HL-60/S4 treated with retinoic acid at 250 ng/mL for 4 days and 3 days (cell line): ENCODE measurements around the gene PTPRN2.
"Not testable (repeated sequence)": the region's sequence is repeated elsewhere in the genome, so short reads cannot be mapped to it uniquely, and the experiment has no call there.

Source experiments
- in situ Hi-C: fragments of 300-500 bp; cut with MboI; formaldehyde crosslinking; loops from 2 replicates; pipeline ENCODE4 v1.7.0; 2022; ENCODE audit warnings: low sequenced_read_pairs

PTPRN2 gene

GRCh38 chr7:158428131-158428836 lies 159.3 kb downstream of the PTPRN2 start:
- in situ Hi-C loops, result no loop called here

GRCh38 chr7:158425676-158426075 lies 161.9 kb downstream of the PTPRN2 start:
- in situ Hi-C loops, result not testable (repeated sequence)

DNA sequence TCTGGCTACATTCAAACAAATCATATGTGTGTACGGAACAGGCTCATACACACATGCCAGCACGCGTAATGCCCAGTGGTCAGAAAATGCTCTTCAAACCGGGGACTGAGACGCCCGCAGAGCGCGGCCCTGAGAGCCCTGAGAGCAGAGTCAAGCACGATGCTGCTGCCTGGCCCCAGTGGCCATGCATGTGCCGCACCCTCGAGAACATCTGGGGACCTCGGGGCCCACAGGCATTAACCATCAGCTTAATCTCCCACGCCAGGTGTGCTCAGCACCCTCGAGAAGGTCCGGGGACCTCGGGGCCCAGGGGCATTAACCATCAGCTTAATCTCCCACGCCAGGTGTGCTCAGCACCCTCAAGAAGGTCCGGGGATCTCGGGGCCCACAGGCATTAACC lies 163.1 kb downstream of the PTPRN2 start:
- in situ Hi-C loops, result no loop called here

- in situ Hi-C loops, result no loop called here
Measured at GRCh38 chr7:158424011-158424410, 163.6 kb downstream of the PTPRN2 start.

DNA sequence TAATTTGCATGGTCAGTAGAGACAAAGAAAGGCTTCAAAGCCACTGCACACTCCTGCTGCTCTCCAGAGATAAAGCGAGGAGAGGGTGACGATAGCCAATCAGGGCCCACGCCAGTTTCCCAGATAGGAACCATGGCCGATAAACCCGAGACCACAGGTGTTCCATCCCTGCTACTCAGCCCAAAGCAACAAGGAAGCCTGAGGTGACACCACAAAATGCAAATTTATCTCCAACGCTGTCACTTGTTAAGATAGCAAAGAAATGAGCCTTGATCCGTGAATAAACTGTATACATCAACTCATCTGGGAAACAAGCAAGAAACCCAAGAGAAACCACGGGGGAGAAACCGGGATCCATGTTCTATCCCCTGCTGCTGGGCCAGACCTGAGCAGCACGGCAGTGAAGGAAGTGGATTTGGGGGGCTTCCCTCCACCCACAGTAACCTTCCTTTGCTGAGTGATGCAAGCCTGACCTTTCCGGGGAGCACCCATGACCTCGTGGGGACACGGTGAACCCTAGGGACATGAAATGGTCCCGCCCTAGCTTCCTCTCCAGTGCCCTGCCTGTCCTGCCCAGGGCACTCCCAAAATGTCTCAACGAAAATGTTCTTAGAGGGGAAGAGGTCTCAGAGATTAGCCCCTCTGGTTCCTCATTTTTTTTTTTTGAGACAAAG lies 164.6 kb downstream of the PTPRN2 start:
- in situ Hi-C loops, result no loop called here

DNA sequence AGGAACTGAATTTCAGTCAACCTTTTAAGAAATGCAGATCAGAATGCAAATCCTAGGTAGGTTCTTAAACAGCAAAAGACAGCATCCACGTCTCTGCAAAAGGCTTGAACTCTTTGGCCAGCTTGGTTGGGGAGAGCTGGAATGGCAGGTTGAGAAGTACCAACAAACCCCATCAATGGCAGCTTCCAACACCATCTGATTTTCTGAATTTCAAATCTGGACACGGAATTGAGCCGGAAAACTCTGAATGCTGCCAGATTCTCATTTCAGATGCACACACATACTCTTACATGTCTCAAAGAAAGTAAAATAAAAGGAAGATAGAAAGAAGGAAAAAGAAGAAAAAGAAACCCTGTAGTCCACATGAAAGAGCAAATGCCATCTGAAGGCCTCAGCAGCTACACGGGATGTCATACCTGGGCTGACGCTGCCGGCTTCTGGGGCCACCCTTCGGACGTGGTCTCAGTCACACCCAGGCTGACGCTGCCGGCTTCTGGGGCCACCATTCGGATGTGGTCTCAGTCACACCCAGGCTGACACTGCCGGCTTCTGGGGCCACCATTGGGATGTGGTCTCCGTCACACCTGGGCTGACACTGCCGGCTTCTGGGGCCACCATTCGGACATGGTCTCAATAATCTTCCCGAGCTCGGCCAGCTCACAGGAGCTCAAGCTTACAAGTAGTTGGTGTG lies 165.3 kb downstream of the PTPRN2 start:
- in situ Hi-C loops, result no loop called here

GRCh38 chr7:158421361-158421760 lies 166.3 kb downstream of the PTPRN2 start:
- in situ Hi-C loops, result no loop called here

DNA sequence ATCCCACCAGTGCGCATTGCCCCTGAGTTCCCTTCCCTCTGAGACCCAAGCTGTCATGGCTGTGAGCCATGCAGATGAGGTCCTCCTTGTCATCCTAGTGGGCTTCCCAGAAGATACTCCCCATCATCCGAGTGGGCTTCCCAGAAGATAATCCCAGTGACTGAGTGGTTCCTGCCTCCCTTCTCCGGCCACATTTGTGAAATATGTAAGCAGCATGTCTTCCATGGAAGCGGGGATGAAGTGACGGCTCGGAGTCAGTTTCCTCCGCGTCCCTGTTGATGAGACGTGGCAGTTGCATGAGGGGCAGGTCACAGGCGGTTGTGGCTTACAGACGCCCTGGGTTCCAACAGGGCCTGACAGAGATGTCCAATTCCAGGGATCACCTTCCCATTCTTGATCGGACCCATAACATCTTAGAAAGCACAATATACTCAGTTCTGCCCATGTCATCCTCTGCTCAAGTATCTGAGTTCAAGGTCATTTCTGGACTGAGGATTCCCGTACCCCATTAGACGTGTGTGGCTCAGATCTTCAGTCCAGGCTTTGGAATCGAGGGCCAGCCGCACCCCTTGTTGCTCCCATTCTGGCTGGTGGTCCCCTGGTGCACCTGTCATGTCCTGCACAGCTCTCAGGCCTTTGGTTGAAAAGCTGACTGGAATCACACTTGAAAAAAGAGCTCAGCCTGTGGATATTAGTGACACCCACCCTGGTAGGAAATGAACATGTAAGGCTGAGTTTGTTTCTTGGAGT lies 166.9 kb downstream of the PTPRN2 start:
- in situ Hi-C loops, result no loop called here

DNA sequence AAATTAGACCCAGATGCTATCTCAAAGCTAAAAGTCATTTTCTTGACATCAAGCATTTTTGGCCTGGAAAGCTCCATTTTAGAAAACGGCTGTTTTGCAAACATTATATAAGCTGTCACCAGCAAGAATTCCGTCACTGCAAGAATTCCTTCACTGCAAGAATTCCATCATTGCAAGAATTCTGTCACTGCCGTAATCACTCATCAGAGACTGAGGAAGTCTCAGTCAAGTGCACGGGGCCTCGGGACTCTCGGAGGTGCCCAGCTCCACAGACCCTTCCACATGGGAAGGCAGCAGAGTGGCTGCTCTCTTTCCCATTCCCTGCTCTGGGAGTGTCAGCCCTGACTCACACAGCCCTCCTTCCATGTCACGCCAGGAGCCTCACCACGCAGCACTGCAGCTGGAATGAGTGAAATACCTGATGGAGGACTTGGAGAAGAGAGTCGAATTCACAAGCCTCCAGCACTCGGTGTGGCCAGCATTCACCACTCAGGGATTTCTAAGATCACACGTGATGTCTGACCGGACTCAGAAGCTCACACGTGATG lies 168.3 kb downstream of the PTPRN2 start:
- in situ Hi-C loops, result no loop called here

DNA sequence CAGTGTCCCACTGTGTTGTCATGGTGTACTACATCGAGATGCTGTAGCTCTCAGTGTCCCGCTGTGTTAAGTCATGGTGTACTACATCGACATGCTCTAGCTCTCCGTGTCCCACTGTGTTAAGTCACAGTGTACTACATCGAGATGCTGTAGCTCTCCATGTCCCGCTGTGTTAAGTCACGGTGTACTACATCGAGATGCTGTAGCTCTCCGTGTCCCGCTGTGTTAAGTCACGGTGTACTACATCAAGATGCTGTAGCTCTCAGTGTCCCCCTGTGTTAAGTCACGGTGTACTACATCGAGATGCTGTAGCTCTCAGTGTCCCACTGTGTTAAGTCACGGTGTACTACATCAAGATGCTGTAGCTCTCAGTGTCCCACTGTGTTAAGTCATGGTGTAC lies 169.2 kb downstream of the PTPRN2 start:
- in situ Hi-C loops, result not testable (repeated sequence)

DNA sequence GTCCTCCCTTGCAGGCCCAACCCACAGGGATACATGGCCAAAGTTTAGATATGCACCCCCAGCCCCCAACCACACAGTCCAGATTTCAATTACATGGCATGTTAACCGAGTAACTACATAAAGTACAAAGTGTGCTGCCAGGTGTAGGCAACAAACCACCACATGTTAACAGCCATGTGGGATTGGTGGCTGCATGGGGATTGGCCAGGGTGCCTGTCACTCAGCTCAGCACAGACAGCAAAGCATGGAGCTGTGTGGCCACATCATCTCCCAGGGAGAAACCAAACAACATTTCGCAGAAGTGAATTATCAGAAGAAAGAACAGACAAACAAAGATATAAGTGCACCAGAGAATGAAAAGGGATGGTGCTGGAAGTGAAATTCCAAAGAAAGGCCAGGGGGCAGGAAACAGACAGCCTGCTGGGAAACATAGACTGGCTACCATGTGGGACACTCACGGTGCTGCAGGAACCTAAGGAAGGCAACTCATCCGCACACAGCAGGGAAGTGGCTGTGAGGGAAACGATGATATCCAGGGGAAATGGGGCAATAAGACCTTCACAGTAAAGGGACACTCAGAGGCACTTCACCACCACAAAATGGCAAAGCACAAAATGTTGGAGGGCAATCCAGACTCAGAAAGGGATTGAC lies 171.2 kb downstream of the PTPRN2 start:
- in situ Hi-C loops, result no loop called here

GRCh38 chr7:158415316-158415715 lies 172.3 kb downstream of the PTPRN2 start:
- in situ Hi-C loops, result no loop called here

GRCh38 chr7:158414486-158414961 lies 173.1 kb downstream of the PTPRN2 start:
- in situ Hi-C loops, result no loop called here

DNA sequence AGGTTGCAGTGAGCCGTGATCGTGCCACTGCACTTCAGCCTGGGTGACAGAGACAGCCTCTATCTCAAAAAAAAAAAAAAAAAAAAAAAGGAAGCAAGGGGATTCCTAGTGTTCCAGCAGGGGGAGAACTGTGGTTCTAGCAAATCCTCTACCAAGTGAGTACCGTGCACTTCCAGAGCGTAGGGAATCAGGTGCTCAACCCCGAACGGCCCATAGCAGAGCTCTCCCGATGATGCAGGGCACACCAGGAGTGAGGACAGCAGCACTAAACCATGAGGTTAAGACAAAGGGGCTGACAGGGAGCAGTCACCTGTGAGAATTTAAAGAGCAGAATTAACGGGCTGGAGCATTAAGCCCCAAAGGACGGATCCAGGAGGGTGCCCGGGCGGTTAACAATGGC lies 173.6 kb downstream of the PTPRN2 start:
- in situ Hi-C loops, result no loop called here

DNA sequence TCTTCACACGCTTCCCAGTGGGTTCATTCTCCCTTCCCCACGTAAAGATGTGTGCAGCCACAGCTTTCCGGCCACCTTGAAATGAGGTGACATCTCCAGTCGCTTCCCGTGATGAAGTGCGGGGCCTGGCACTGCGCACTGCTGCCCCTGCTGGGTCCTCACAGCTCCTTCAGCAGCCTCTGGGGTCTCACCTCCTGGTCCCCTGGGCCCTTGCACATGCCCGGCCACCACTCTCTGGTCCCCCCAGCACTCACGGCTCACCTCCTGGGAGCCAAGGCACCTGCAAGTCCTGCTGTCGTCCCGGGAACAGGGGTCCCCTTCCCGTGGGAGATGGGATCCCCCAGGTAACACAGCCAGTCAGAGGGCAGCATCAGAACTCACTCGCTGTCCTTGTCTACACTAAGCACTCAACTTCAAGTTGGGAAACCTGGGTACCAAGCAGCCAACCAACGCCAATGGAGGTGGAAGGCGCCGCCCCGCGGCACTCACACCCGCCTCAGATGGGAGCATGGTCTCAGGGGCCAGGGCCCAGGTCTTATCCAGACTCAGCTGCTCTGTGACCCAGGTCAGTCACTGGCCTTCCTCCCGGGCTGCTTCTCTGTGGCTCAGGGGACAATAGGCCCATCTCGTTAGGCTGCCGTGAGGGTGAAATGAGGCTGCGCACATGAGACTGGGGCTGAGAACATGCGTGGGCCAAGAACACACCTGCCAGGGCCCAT lies 176.2 kb downstream of the PTPRN2 start:
- in situ Hi-C loops, result no loop called here

- in situ Hi-C loops, result no loop called here
Measured at GRCh38 chr7:158410720-158411119, 176.9 kb downstream of the PTPRN2 start.

- in situ Hi-C loops, result no loop called here
Measured at GRCh38 chr7:158409816-158410330, 177.8 kb downstream of the PTPRN2 start.

GRCh38 chr7:158409120-158409519 lies 178.5 kb downstream of the PTPRN2 start:
- in situ Hi-C loops, result no loop called here

- in situ Hi-C loops, result no loop called here
Measured at GRCh38 chr7:158408318-158408920, 179.2 kb downstream of the PTPRN2 start.
